HFF-Myc (cell line): Measurements from ENCODE around the gene RELB.
A peak's percentile ranks its signal among the peaks of the same experiment; 100 is the strongest.

Experiments used
- DNase-seq: peaks from one replicate; pipeline ENCODE4 v3.0.0-alpha.2; 2011; ENCODE audit warnings: low read depth; ENCODE audit errors: extremely low read depth
- H3K4me3 ChIP-seq: replicated peaks from 2 replicates; pipeline ENCODE4 v1.5.1; 2011; ENCODE audit warnings: low read depth, mild to moderate bottlenecking, control low read depth, low read length
- TF ChIP-seq, protein P1 (sequence below): IDR thresholded peaks from 2 replicates; pipeline ENCODE4 v1.5.1; 2012; ENCODE audit warnings: mild to moderate bottlenecking, low read depth, low read length, control low read depth; ENCODE audit errors: missing control alignments

RELB gene, protein sequence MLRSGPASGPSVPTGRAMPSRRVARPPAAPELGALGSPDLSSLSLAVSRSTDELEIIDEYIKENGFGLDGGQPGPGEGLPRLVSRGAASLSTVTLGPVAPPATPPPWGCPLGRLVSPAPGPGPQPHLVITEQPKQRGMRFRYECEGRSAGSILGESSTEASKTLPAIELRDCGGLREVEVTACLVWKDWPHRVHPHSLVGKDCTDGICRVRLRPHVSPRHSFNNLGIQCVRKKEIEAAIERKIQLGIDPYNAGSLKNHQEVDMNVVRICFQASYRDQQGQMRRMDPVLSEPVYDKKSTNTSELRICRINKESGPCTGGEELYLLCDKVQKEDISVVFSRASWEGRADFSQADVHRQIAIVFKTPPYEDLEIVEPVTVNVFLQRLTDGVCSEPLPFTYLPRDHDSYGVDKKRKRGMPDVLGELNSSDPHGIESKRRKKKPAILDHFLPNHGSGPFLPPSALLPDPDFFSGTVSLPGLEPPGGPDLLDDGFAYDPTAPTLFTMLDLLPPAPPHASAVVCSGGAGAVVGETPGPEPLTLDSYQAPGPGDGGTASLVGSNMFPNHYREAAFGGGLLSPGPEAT

DNA sequence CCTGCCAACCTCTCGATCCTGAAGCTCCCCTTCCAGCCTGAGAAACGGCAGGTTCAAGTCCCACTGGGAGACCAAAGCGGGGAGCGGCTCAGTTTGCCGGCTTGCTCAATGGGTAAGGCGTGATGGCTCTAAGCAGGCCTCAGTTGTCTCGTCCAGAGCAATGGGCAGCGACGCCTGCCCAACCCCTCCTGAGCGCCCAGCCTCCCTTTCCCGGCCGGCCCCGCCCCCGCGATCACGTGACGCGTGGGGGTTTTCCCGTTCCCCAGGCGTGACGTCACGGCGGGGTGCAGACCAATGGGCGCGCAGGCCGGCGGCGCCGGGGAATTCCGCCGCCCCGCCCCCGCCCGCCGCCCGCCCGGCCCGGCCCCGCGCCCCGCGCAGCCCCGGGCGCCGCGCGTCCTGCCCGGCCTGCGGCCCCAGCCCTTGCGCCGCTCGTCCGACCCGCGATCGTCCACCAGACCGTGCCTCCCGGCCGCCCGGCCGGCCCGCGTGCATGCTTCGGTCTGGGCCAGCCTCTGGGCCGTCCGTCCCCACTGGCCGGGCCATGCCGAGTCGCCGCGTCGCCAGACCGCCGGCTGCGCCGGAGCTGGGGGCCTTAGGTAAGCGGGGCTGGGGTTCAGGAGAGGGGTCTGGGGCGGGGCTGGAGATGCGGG lies at the start of gene RELB:
RELB (plus strand) TSS at position 378 of the 653 bp plus-strand sequence; CDS start at position 494, 116 bp downstream.
- DNase-seq: peak; percentile 32
- TF ChIP-seq, protein P1, sequence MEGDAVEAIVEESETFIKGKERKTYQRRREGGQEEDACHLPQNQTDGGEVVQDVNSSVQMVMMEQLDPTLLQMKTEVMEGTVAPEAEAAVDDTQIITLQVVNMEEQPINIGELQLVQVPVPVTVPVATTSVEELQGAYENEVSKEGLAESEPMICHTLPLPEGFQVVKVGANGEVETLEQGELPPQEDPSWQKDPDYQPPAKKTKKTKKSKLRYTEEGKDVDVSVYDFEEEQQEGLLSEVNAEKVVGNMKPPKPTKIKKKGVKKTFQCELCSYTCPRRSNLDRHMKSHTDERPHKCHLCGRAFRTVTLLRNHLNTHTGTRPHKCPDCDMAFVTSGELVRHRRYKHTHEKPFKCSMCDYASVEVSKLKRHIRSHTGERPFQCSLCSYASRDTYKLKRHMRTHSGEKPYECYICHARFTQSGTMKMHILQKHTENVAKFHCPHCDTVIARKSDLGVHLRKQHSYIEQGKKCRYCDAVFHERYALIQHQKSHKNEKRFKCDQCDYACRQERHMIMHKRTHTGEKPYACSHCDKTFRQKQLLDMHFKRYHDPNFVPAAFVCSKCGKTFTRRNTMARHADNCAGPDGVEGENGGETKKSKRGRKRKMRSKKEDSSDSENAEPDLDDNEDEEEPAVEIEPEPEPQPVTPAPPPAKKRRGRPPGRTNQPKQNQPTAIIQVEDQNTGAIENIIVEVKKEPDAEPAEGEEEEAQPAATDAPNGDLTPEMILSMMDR: no peak
- peak within 1 kb of the TSS; percentile 60 for H3K4me3 ChIP-seq

DNA sequence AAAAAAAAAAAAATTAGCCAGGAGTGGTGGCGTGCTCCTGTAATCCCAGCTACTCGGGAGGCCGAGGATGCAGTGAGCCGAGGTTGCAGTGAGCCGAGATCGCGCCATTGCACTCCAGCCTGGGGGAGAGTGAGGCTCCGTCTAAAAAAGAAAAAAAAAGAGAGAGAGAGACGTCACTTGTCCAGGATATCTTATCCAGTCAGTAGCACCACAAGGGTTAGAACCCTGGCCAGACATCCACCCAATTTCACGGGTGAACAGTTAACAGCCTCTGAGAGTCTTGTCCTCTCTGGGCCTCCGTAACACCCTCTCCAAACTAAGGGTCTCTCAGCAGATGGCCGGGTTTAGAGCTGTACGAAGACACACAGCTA lies 47.0 kb upstream of the RELB start:
- no peak for DNase-seq
- peak overlapping the region; percentile 88 for H3K4me3 ChIP-seq
- TF ChIP-seq, protein P1: no peak

DNA sequence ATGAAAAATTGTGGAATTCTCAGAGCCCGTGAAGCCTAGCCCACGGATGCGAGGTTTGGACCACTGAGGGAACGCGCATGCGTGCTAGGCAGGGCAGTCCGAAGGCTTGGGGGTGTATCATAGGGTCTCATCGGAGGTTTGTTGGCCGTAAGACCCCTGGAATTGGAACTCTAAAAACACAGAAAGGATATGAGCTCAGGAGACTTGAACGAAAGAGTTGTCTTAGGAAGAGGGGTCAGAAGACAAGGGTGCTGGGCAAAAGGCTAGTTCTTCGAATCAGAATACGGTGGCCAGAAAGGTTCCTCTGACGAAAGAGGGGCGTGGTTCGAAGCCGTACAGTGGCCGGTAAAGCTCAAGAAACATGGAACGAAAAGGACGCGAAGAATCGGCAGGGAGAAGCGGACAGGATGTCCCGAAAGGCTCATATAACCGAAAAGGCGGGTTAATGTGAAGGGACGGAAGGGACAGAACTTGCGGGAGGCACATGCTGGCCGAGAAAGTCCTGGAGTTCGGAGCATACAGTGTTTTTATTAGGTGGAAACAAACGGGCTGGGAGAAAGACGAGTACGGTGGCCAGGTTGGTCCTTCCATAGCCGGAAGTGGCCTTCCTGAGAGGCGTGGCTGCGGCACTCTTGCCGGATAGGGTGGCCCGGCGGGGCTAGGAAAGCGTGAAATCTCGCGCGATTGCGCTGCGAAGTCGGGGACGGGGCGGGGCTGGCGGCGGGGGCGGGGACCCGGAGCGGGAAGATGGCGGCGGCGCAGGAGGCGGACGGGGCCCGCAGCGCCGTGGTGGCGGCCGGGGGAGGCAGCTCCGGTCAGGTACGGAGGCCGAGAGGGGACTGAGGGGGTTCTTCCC lies 46.4 kb upstream of the RELB start, which contains the start of gene CLPTM1:
CLPTM1 (plus strand) TSS at position 732 of the 856 bp plus-strand sequence; CDS start at position 748, 16 bp downstream.
- TF ChIP-seq, protein P1: no peak
- peak; percentile 91 for DNase-seq
- peak within 1 kb of the TSS; percentile 88 for H3K4me3 ChIP-seq

DNA sequence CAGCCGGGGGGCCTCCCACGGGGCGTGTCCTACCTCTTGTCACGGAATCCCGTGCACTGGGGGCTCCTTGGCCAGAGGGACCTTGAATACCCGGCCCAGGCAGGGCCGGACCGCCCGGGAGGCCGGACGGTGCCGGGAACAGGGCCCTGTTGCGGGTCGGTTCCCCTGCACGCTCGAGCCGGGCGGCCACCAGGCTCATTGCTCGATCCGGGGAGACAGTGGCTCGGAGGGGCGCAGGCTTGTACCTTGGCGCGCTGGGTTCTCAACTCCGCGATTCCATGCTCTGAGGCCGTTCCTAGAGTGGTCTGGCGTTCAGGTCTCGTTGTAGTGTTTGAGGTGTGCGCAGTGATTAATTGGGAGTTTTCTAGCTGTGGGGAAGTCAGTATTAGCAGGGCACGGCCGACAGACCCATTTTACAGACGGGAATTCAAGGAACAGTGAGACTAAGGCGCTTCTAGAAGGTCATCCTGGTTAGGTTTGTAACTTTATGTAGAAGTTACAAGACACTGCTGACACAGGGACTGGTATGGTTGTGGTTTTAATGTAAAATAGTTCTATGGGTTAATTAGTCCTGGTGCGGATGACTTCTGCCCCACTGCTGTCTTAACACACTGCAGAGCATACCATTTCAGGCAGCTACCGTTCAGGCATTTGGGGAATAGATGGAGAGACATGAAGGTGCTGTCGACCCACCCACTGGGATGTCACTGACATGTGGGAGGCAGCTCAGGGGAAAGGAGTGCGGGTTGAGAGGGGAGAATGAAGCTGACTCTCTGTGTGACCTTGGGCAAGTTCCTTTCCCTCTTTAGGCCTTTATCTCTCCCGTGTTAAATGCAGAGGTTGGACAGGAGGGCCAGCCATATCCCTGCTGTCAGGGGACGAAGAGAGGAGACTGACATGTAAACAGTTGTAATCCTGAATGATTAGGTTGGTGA lies 45.5 kb upstream of the RELB start:
- DNase-seq: no peak
- peak overlapping the region; percentile 88 for H3K4me3 ChIP-seq
- TF ChIP-seq, protein P1: no peak

DNA sequence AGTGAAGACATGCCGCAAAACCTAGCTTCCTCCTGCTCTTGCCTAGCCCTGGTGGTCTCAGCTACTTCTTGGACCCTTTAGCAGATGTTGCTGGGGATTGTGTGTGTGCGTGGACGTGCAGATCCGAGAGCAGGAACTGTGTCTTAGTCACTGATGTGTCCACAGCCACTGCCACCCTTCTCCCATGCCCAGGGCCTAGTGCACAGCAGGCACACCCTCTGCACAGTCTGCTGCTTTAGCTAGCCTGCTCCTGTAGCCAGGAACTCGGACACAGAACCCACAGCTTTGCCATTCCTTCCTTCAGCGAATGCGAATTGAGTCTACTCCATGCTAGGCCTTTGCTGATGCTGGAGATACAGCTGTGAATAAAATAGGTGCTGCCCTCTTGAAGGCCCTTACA lies 43.7 kb upstream of the RELB start:
- TF ChIP-seq, protein P1: no peak
- no peak overlapping the region for H3K4me3 ChIP-seq
- no peak for DNase-seq
